Measurements from ENCODE around the gene LMBR1. TPM values are rescaled to one million over a fixed set of nuclear protein-coding genes. Genes with fewer than 3 reads are reported as not detected.
"Not testable (repeated sequence)": the region's sequence is repeated elsewhere in the genome, so short reads cannot be mapped to it uniquely, and the experiment has no call there.

The LMBR1 gene
- total RNA-seq, 1 experiment from 2014 or later = 47.2 TPM

GRCh38 chr7:156759579-156760202 is 133.3 kb downstream of the LMBR1 start:
- DNase-seq (ENCODE audit: low spot score) = no peak

- no peak for DNase-seq (ENCODE audit: low spot score)
These were observed 133.8 kb downstream of the LMBR1 start for GRCh38 chr7:156759143-156759542.

- no peak for DNase-seq (ENCODE audit: low spot score)
These were observed 138.8 kb downstream of the LMBR1 start for GRCh38 chr7:156754201-156754600.

GRCh38 chr7:156753630-156754029 is 139.4 kb downstream of the LMBR1 start:
- no peak for DNase-seq (ENCODE audit: low spot score)

GRCh38 chr7:156753229-156753560 is 139.8 kb downstream of the LMBR1 start:
- no peak for DNase-seq (ENCODE audit: low spot score)

GRCh38 chr7:156752367-156753228 is 140.4 kb downstream of the LMBR1 start:
- DNase-seq (ENCODE audit: low spot score) = no peak

DNA sequence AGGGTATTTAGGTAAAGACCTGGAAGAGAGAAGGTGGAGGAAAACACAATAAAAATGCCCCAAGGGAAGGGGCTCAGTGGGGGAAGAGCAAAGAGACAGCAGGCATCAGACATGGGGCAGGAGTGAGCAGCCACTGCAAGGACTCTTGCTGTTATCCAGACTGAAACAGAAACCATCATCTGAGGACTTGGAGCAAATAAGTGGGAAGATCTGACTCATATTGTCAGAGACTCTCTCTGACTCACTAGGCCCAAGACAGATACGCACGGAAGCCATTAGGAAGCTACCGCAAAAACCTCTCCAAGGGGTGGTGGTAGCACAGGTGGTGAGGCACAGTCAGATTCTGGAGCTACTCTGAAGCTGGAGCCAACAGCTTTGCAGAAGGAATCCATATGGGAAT is 141.7 kb downstream of the LMBR1 start:
- peak; percentile 89 for DNase-seq (ENCODE audit: low spot score)

DNA sequence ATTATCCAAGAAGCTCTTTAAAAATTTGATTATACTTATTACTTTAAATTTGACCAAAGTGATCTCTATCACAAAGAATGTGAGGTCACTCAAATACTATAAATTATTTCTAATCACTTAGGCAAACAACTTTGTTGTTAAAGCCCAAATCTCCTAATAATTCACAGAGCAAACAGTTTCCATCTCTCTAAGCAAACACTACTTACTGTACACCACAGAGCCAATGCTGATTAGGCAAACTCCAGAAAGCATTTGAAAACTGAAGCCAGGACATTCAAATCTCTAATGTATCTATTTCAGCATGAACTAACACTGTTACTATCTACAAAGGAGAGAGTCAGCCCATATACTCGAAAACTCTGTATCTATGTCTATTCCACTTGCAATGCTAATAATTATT is 145.3 kb downstream of the LMBR1 start:
- DNase-seq (ENCODE audit: low spot score) = no peak

DNA sequence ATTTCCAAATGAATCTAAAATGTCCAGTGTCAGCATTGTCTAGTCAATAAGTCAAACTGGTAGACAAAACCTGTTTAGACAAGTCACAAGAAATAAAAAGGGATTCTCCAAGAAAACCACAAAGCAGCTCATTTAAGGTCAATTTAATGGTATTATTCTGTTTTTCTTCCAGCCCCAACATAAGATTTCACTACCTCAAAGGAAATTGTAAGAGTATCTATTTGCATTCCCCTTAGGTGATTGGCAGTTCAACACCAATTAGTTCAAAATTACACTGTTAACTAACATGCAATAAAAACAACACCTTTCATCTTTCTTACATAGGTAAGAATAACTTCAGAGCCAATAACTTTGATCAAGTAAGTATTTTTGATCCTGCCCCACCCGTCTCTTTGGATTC is 146.1 kb downstream of the LMBR1 start:
- no peak for DNase-seq (ENCODE audit: low spot score)

DNA sequence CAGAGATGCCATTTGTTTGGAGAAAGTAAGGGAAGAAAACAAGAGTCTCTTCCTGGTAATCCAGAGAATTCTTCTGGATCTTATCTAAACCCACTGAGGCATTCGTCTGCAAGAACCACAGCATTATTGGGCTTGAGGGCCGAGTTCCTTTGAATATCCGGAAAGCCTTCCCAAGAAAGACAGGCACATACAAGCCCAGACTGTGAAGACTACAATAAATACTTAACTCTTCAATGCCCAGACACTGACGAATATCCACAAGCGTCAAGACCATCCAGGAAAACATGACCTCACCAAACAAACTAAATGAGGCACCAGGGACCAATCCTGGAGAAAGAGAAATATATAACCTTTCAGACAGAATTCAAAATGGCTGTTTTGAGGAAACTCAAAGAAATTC is 153.4 kb downstream of the LMBR1 start:
- DNase-seq (ENCODE audit: low spot score) = no peak

DNA sequence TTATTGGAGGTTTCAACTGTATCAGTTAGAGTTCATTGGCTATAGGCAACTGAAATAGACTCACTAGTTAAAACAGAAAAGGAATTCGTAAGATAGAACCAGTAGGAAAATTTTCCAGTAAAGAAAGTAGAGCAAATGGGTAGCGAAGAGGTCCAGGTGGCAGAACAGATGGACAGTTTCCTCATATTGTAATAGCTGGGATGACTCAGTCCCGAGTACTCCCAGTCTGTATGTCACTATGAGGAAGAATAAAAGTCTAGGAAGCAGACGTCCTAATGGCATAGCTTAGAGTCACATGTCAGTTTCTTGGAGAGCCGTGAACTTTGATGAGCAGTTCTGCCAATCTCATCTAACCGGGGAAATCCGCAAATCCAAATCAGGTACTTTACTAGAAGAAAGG is 157.1 kb downstream of the LMBR1 start:
- peak; percentile 3 for DNase-seq (ENCODE audit: low spot score)

- no peak for DNase-seq (ENCODE audit: low spot score)
These were observed 159.3 kb downstream of the LMBR1 start for GRCh38 chr7:156733638-156734037.

GRCh38 chr7:156732091-156732625 is 160.8 kb downstream of the LMBR1 start:
- no peak for DNase-seq (ENCODE audit: low spot score)

DNA sequence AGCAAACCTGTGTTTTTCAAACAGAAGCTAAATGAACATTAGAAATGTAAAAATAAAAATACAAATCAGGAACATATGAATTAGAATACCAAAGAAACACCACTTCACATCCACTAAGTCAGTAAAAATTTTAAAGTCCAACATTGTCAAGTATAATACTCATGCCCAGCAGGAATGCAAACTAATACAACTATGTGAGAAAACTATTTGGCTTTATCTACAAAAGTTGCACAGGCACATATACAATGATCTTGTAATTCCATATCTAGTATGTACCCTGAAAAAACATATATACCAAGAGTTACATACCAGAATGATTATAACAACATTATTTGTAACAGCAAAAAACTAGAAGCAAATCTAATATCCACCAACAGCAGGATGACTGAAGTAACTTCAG is 161.3 kb downstream of the LMBR1 start:
- DNase-seq (ENCODE audit: low spot score) = no peak

DNA sequence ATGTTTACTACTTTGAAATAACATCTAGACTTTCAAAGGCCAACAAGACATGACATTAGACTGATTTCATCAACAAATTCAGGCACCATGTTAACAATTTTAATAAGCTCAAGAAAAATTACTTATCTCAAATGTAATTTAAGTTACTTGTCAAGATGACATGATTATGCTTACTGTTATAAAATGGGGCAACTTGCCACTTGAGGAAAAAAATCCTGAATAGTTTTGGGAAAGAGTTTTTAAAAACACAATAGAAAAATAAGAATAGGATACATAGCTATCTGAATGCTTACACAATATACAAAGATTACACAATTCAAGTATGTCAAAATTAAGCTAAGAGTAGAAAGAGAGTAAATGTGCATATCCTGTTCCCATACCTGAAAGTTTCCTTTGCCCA is 167.0 kb downstream of the LMBR1 start:
- no peak for DNase-seq (ENCODE audit: low spot score)

DNA sequence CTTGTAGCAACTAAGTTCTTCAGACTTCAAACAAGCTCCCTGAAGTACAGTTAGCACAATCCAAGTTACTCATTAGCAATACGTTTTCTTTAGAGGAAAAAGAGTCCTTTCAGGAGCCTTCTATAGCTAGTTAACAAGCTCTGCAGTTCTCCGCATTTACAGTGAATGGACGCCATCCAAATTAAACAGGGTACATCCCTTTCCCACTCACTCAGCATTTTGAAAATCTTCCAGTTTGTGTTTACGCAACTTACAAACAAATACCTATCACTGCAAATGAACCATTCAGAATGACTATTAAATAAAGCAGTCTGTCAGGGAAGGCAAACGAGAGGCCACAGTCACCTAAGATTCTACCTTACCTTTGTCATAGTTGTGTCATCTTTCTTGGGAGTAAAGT is 167.9 kb downstream of the LMBR1 start:
- no peak for DNase-seq (ENCODE audit: low spot score)

DNA sequence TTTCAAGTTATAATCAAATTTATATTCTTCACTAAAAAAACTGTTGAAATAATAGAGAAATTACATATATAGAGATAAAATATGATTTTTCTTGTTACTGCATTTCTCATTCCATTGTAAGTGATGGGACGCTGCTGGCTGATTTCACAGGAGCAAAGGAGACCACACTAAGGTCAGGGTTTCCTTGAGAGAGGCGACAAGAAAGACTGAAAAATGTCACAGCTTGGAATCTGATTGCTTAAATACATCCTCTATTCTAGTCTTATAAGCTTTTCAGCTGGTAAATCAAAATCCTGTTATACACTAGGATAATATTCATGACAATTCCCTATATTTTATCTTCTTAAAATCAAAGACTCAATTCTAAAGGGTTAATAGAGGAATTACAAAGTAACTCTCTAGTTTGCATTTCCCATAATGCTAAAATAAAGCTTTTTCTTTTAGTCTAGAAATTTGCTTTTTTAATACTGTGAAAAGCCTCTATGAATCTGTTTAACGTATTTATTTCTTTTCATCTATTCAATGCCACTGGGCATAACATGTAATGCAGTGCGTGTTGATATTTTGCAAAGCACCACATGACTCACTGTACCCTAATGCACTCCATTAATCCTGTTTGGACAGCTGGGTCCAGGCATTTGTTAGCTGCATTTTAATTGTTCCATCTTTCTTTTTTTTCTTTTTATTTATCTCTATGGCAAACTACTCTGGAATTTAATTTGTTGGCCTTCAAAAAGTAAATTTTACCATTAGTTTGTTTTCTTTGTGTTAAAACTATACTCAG is 170.7 kb downstream of the LMBR1 start:
- DNase-seq (ENCODE audit: low spot score) = no peak

GRCh38 chr7:156703773-156704482 is 189.1 kb downstream of the LMBR1 start:
- DNase-seq (ENCODE audit: low spot score) = no peak

DNA sequence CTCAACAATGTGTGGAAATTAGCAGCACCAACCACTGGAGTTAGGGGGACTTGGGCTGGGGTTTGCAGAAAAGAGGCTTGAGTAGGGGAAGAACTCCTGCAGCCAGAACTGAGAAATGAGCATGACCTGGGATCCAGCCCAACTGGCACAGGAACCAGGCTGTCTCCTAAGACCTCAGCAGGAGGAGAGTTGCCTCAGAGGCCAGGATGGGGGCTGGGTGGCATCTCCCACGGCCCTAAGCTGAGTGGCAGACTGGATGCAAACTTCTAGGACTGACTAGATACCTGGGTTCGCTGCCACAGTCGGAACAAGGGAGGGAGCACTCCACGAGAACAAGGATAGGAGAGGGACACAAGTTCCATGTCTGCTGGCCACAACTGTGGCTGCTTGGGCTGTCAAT is 189.8 kb downstream of the LMBR1 start:
- DNase-seq (ENCODE audit: low spot score) = no peak

GRCh38 chr7:156702399-156702798 is 190.6 kb downstream of the LMBR1 start:
- DNase-seq (ENCODE audit: low spot score) = no peak

DNA sequence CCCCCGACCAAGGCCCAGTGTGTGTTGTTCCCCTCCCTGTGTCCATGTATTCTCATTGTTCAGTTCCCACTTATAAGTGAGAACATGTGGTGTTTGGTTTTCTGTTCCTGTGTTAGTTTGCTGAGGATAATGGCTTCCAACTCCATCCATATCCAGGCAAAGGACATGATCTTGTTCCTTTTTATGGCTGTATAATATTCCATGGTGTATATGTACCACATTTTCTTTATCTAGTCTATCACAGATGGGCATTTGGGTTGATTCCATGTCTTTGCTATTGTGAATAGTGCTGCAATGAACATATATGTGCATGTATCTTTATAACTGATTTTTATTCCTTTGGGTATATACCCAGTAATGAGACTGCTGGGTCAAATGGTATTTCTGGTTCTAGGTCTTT is 191.2 kb downstream of the LMBR1 start:
- DNase-seq (ENCODE audit: low spot score) = not testable (repeated sequence)

- not testable (repeated sequence) for DNase-seq (ENCODE audit: low spot score)
These were observed 194.5 kb downstream of the LMBR1 start for GRCh38 chr7:156698512-156698911.

Measured in A172 (cell line).